Stomach (tissue), 4 donors: ENCODE data around the gene EIF1AY.

Source experiments
- CTCF ChIP-seq, 7 experiments: fragments of 450-650 bp in 4 of 7; fragments of 200-600 bp in 3 of 7; sonication (generic) in 3 of 7; IDR thresholded peaks; one replicate each; pipeline ENCODE4 v1.5.1; 2016 to 2019; ENCODE audit warnings: antibody characterized with exemption in 7 of 7, control low read depth in 2 of 7, mild to moderate bottlenecking in 1 of 7
- EP300 ChIP-seq: sonication (generic); formaldehyde crosslinking; IDR thresholded peaks from one replicate; pipeline ENCODE4 v1.6.1; 2017; ENCODE audit warnings: antibody characterized with exemption
- POLR2A ChIP-seq, 4 donors: fragments of 450-650 bp; IDR thresholded peaks; one replicate each; pipeline ENCODE4 v1.6.1; 2016; ENCODE audit warnings: antibody characterized with exemption in 4 of 4, control low read depth in 2 of 4, mild to moderate bottlenecking in 1 of 4, moderate library complexity in 1 of 4
- POLR2AphosphoS5 ChIP-seq, 3 donors: sonication (generic); formaldehyde crosslinking; IDR thresholded peaks; one replicate each; pipeline ENCODE4 v1.6.1; 2016; ENCODE audit warnings: antibody characterized with exemption in 3 of 3

GRCh38 chrY:20544451-20544960 lies 31.1 kb upstream of the EIF1AY start:
- TF ChIP-seq CTCF (IDR thresholded peaks at IDR 0.05) (no peak), POLR2AphosphoS5 (IDR thresholded peaks at IDR 0.05) (no peak), POLR2A (IDR thresholded peaks at IDR 0.05) (no peak), EP300 (no peak)
